ENCODE data around the gene HES2. TPM values are rescaled to one million over a fixed set of nuclear protein-coding genes. Genes with fewer than 3 reads are reported as not detected.
A peak's percentile ranks its signal among the peaks of the same experiment; 100 is the strongest.
"Not testable (repeated sequence)": the region's sequence is repeated elsewhere in the genome, so short reads cannot be mapped to it uniquely, and the experiment has no call there.

The HES2 gene
- total RNA-seq, 2 donors from 2014 or later, result not detected

DNA sequence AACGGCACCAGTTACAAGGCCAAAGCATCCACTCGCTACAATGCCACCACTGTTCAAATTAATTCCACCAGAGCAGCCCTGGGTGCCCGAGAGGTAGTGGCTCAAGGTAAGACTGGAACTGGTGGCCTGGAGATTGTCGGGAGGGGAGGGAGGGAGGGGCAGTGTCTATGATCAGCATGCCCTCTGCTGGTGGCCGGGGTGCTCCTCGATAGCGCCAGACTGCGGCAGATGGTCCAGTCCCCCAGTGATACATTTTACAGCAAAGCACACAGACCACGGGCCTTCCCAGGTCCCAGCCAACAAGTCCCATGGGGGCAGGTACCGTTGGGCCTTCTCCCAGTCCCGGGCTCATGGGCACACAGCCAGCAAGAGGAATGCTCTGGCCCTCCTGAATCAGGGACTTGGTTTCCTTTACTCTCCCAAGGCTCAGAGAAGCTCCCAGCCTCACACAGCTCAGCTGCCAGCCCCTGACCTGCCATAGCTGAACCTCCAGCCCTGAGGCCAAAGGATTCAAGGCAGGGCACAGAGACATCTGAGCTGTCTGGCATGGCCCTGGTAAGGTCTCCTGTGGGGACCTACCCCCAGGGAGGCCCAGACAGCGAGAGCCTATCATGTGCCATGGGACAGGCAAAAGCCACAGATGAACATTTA is 41.5 kb downstream of the HES2 start:
- no peaks in the 10 kb centered on the region for H3K4me1 ChIP-seq (ENCODE audit: control insufficient read depth, insufficient read depth, low read length)
- Mint-ChIP-seq H3K27ac (no peak overlapping the region), H3K36me3 (ENCODE audit: low read depth) (peaks cover 5% of the 10 kb centered on the region), H3K4me3 (no peak overlapping the region), H3K27me3 (ENCODE audit: insufficient read depth) (no peaks in the 10 kb centered on the region), H3K9me3 (peaks cover 11% of the 10 kb centered on the region), H3K4me1 (no peaks in the 10 kb centered on the region)
- H3K27me3 ChIP-seq (ENCODE audit: control insufficient read depth, insufficient read depth, low read length, poor library complexity, severe bottlenecking), result no peaks in the 10 kb centered on the region
- peaks cover 14% of the 10 kb centered on the region for H3K9me3 ChIP-seq (ENCODE audit: control insufficient read depth, low read length)
- H3K4me3 ChIP-seq (ENCODE audit: low read length), result no peak overlapping the region
- H3K27ac ChIP-seq (ENCODE audit: low read depth, low read length), result no peak overlapping the region
- 88 to 95% methylated on average over 3 to 12 of the region's 12 CpGs for WGBS, 2 experiments (ENCODE audit: insufficient coverage in 1 of 2, insufficient read length in 1 of 2)
- no peaks in the 10 kb centered on the region for H3K36me3 ChIP-seq (ENCODE audit: control insufficient read depth, insufficient read depth, low read length)
- H3K9ac ChIP-seq (ENCODE audit: extremely low read depth, low read length, poor library complexity, severe bottlenecking), result no peak overlapping the region
- TF ChIP-seq, protein P1, sequence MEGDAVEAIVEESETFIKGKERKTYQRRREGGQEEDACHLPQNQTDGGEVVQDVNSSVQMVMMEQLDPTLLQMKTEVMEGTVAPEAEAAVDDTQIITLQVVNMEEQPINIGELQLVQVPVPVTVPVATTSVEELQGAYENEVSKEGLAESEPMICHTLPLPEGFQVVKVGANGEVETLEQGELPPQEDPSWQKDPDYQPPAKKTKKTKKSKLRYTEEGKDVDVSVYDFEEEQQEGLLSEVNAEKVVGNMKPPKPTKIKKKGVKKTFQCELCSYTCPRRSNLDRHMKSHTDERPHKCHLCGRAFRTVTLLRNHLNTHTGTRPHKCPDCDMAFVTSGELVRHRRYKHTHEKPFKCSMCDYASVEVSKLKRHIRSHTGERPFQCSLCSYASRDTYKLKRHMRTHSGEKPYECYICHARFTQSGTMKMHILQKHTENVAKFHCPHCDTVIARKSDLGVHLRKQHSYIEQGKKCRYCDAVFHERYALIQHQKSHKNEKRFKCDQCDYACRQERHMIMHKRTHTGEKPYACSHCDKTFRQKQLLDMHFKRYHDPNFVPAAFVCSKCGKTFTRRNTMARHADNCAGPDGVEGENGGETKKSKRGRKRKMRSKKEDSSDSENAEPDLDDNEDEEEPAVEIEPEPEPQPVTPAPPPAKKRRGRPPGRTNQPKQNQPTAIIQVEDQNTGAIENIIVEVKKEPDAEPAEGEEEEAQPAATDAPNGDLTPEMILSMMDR (conservative IDR thresholded peaks at IDR 0.05), result peak; percentile 57
- peak; percentile 73 for DNase-seq

DNA sequence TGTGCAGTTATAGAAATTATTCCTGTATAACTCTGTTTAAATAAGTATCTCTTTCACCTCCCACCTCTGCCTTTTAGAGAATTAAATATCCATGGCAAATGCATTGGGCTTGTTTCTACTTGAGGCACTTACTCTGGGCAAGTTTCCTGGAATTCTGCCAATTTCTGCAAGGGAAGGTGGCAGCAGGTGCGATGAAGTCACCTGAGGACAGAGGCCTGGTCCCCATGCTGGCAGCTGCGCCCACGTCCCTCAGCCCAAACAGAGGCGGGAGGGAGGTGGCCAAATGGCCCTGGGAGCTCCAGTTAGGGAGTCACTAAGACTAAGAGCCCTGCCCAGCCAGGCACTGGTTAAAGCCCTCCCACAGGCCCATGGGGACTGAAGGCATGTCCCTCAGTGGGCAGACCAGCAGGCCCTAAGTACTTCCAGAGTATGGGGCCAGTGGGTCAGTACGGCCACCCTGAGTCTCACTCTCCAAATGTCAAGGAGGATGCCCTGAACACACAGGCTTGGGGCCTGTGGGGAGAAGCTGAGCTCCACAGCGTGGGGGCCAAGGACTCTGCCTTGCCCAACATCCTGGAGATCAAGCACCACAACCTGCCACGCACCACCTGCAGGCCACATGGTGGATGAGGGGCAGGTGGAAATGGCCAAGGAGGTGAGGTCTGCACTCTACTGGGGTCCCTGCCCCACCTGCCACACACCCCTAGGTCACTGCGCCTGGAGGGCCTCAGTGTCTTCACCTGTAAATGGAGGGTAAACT is 45.6 kb downstream of the HES2 start:
- Histone ChIP-seq H3K27me3 (ENCODE audit: control insufficient read depth, insufficient read depth, low read length, poor library complexity, severe bottlenecking) (no peaks in the 10 kb centered on the region), H3K4me3 (ENCODE audit: low read length) (no peak overlapping the region), H3K27ac (ENCODE audit: low read depth, low read length) (no peak overlapping the region), H3K9me3 (ENCODE audit: control insufficient read depth, low read length) (no peaks in the 10 kb centered on the region), H3K9ac (ENCODE audit: extremely low read depth, low read length, poor library complexity, severe bottlenecking) (no peak overlapping the region), H3K4me1 (ENCODE audit: control insufficient read depth, insufficient read depth, low read length) (no peaks in the 10 kb centered on the region), H3K36me3 (ENCODE audit: control insufficient read depth, insufficient read depth, low read length) (no peaks in the 10 kb centered on the region)
- H3K36me3 Mint-ChIP-seq (ENCODE audit: low read depth), result no peaks in the 10 kb centered on the region
- H3K4me1 Mint-ChIP-seq, result no peaks in the 10 kb centered on the region
- no peak for DNase-seq
- no peak overlapping the region for H3K4me3 Mint-ChIP-seq
- TF ChIP-seq, protein P1 (conservative IDR thresholded peaks at IDR 0.05), result no peak
- 94 to 96% methylated on average over 4 to 8 of the region's 8 CpGs for WGBS, 2 experiments (ENCODE audit: insufficient coverage in 1 of 2, insufficient read length in 1 of 2)
- no peaks in the 10 kb centered on the region for H3K27me3 Mint-ChIP-seq (ENCODE audit: insufficient read depth)
- no peak overlapping the region for H3K27ac Mint-ChIP-seq
- peaks cover 1% of the 10 kb centered on the region for H3K9me3 Mint-ChIP-seq

DNA sequence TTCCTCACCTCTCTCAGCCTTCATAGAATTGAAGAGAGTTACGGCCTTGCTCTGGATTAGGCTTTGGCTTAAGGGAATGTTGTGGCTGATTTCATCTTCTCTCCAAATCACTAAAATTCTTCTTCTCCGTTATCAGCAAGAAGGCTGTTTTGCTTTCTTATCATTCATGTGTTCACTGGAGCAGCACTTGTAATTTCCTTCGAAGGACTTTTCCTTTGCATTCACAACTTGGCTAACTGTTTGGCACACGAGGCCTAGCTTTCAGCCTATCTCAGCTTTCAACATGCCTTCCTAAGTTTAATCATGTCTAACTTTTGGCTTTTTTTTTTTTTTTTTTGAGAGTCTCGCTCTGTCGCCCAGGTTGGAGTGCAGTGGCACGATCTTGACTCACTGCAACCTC is 47.5 kb downstream of the HES2 start:
- H3K4me3 Mint-ChIP-seq; H3K27me3 Mint-ChIP-seq (ENCODE audit: insufficient read depth); H3K36me3 ChIP-seq (ENCODE audit: control insufficient read depth, insufficient read depth, low read length); H3K4me3 ChIP-seq (ENCODE audit: low read length); H3K4me1 ChIP-seq (ENCODE audit: control insufficient read depth, insufficient read depth, low read length); H3K27ac Mint-ChIP-seq; H3K27ac ChIP-seq (ENCODE audit: low read depth, low read length); H3K27me3 ChIP-seq (ENCODE audit: control insufficient read depth, insufficient read depth, low read length, poor library complexity, severe bottlenecking); H3K9me3 ChIP-seq (ENCODE audit: control insufficient read depth, low read length); H3K4me1 Mint-ChIP-seq; H3K9me3 Mint-ChIP-seq; H3K9ac ChIP-seq (ENCODE audit: extremely low read depth, low read length, poor library complexity, severe bottlenecking); DNase-seq; H3K36me3 Mint-ChIP-seq (ENCODE audit: low read depth): not testable (repeated sequence)
- WGBS, 2 experiments (ENCODE audit: insufficient coverage in 1 of 2, insufficient read length in 1 of 2), result 89 to 93% methylated on average over 5 to 7 of the region's 7 CpGs

Data from endodermal cell (in vitro differentiated cells).